Neuron (in vitro differentiated cells): ENCODE measurements around the gene PPP4R1.

Source experiments
- H2AFZ ChIP-seq: one replicate; pipeline ENCODE4 v1.6.1; 2013; ENCODE audit warnings: low read depth, mild to moderate bottlenecking, inconsistent platforms, low read length, moderate library complexity
- H3K27me3 ChIP-seq: one replicate; pipeline ENCODE4 v1.6.1; 2013; ENCODE audit warnings: low read length; ENCODE audit not compliant: insufficient read depth
- H3K36me3 ChIP-seq: one replicate; pipeline ENCODE4 v1.6.1; 2013; ENCODE audit warnings: low read length; ENCODE audit not compliant: insufficient read depth
- H3K4me1 ChIP-seq: one replicate; pipeline ENCODE4 v1.6.1; 2013; ENCODE audit warnings: low read length; ENCODE audit not compliant: insufficient read depth
- H3K4me3 ChIP-seq: 2 replicates; pipeline ENCODE4 v1.5.1; 2013; ENCODE audit warnings: mild to moderate bottlenecking, low read length, moderate library complexity
- H3K9me3 ChIP-seq: one replicate; pipeline ENCODE4 v1.6.1; 2013; ENCODE audit warnings: low read length

Gene PPP4R1

GRCh38 chr18:9597609-9598008 lies 16.8 kb downstream of the PPP4R1 start:
- Histone ChIP-seq H3K4me3 (no peak overlapping the region), H3K9me3 (peaks cover 6% of the 10 kb centered on the region), H3K27me3 (no peaks in the 10 kb centered on the region), H3K4me1 (peaks cover 3% of the 10 kb centered on the region), H3K36me3 (peaks cover 15% of the 10 kb centered on the region), H2AFZ (no peak overlapping the region)

GRCh38 chr18:9596843-9597526 lies 17.4 kb downstream of the PPP4R1 start:
- H3K9me3 ChIP-seq, result peaks cover 6% of the 10 kb centered on the region
- H3K4me1 ChIP-seq, result peaks cover 3% of the 10 kb centered on the region
- H3K36me3 ChIP-seq, result peaks cover 21% of the 10 kb centered on the region
- H2AFZ ChIP-seq, result no peak overlapping the region
- H3K27me3 ChIP-seq, result no peaks in the 10 kb centered on the region
- H3K4me3 ChIP-seq, result no peak overlapping the region

- Histone ChIP-seq H3K9me3 (peaks cover 6% of the 10 kb centered on the region), H3K27me3 (no peaks in the 10 kb centered on the region), H3K36me3 (peaks cover 27% of the 10 kb centered on the region), H3K4me1 (peaks cover 3% of the 10 kb centered on the region), H3K4me3 (no peak overlapping the region), H2AFZ (no peak overlapping the region)
These were observed 18.1 kb downstream of the PPP4R1 start for GRCh38 chr18:9596226-9596625.

- no peak overlapping the region for H3K4me3 ChIP-seq
- no peaks in the 10 kb centered on the region for H3K27me3 ChIP-seq
- H3K36me3 ChIP-seq, result peaks cover 38% of the 10 kb centered on the region
- peaks cover 3% of the 10 kb centered on the region for H3K9me3 ChIP-seq
- H2AFZ ChIP-seq, result no peak overlapping the region
- peaks cover 3% of the 10 kb centered on the region for H3K4me1 ChIP-seq
These were observed 19.3 kb downstream of the PPP4R1 start for GRCh38 chr18:9594823-9595596.

- Histone ChIP-seq H3K4me3 (no peak overlapping the region), H3K36me3 (peaks cover 71% of the 10 kb centered on the region)
These were observed 26.4 kb downstream of the PPP4R1 start for GRCh38 chr18:9587924-9588323.

GRCh38 chr18:9586814-9587213 lies 27.5 kb downstream of the PPP4R1 start:
- Histone ChIP-seq H3K4me1 (no peaks in the 10 kb centered on the region), H3K36me3 (peaks cover 71% of the 10 kb centered on the region), H3K9me3 (peaks cover 6% of the 10 kb centered on the region), H3K27me3 (no peaks in the 10 kb centered on the region), H3K4me3 (no peak overlapping the region), H2AFZ (no peak overlapping the region)

More at GRCh38 chr18:9587924-9588323, 26.4 kb downstream of the PPP4R1 start:
- Histone ChIP-seq H3K27me3 (no peaks in the 10 kb centered on the region), H2AFZ (no peak overlapping the region), H3K9me3 (peaks cover 2% of the 10 kb centered on the region), H3K4me1 (no peaks in the 10 kb centered on the region)

GRCh38 chr18:9581667-9582066 lies 32.7 kb downstream of the PPP4R1 start:
- Histone ChIP-seq H2AFZ (no peak overlapping the region), H3K4me1 (no peaks in the 10 kb centered on the region), H3K27me3 (no peaks in the 10 kb centered on the region), H3K9me3 (peaks cover 12% of the 10 kb centered on the region), H3K36me3 (peaks cover 76% of the 10 kb centered on the region), H3K4me3 (no peak overlapping the region)

- Histone ChIP-seq H3K9me3 (peaks cover 12% of the 10 kb centered on the region), H3K27me3 (no peaks in the 10 kb centered on the region), H2AFZ (no peak overlapping the region), H3K4me1 (no peaks in the 10 kb centered on the region), H3K36me3 (peaks cover 88% of the 10 kb centered on the region), H3K4me3 (no peak overlapping the region)
These were observed 36.1 kb downstream of the PPP4R1 start for GRCh38 chr18:9578306-9578705.

- Histone ChIP-seq H3K4me3 (no peak overlapping the region), H2AFZ (no peak overlapping the region), H3K9me3 (peaks cover 6% of the 10 kb centered on the region), H3K36me3 (peaks cover 87% of the 10 kb centered on the region), H3K27me3 (no peaks in the 10 kb centered on the region), H3K4me1 (no peaks in the 10 kb centered on the region)
These were observed 37.0 kb downstream of the PPP4R1 start for GRCh38 chr18:9577361-9577760.

GRCh38 chr18:9575558-9575957 lies 38.8 kb downstream of the PPP4R1 start:
- H3K4me3 ChIP-seq, result no peak overlapping the region
- H3K27me3 ChIP-seq, result no peaks in the 10 kb centered on the region
- H3K36me3 ChIP-seq, result peaks cover 86% of the 10 kb centered on the region
- H3K9me3 ChIP-seq, result peaks cover 2% of the 10 kb centered on the region
- H2AFZ ChIP-seq, result no peak overlapping the region
- H3K4me1 ChIP-seq, result no peaks in the 10 kb centered on the region

GRCh38 chr18:9574473-9575115 lies 39.8 kb downstream of the PPP4R1 start:
- no peaks in the 10 kb centered on the region for H3K9me3 ChIP-seq
- H2AFZ ChIP-seq, result no peak overlapping the region
- H3K4me3 ChIP-seq, result no peak overlapping the region
- H3K36me3 ChIP-seq, result peaks cover 89% of the 10 kb centered on the region
- H3K4me1 ChIP-seq, result no peaks in the 10 kb centered on the region
- no peaks in the 10 kb centered on the region for H3K27me3 ChIP-seq

GRCh38 chr18:9571546-9571945 lies 42.8 kb downstream of the PPP4R1 start:
- H3K36me3 ChIP-seq, result peaks cover 92% of the 10 kb centered on the region
- H3K4me3 ChIP-seq, result no peak overlapping the region
- H3K27me3 ChIP-seq, result no peaks in the 10 kb centered on the region
- H3K4me1 ChIP-seq, result no peaks in the 10 kb centered on the region
- H3K9me3 ChIP-seq, result no peaks in the 10 kb centered on the region
- no peak overlapping the region for H2AFZ ChIP-seq

GRCh38 chr18:9570255-9570654 lies 44.1 kb downstream of the PPP4R1 start:
- Histone ChIP-seq H3K27me3 (no peaks in the 10 kb centered on the region), H3K4me1 (no peaks in the 10 kb centered on the region), H2AFZ (no peak overlapping the region), H3K36me3 (peaks cover 89% of the 10 kb centered on the region), H3K9me3 (no peaks in the 10 kb centered on the region), H3K4me3 (no peak overlapping the region)
